HG03025 (cell line): ENCODE data around the gene ANKRD17.
A peak's percentile ranks its signal among the peaks of the same experiment; 100 is the strongest.

Experiments used
- ATAC-seq: cut with Tn5 transposase; IDR thresholded peaks from one replicate; pipeline ENCODE4 v1.9.1; 2021; ENCODE audit warnings: mild to moderate bottlenecking, moderate library complexity; ENCODE audit not compliant: unreplicated experiment, low FRiP score

The ANKRD17 gene

GRCh38 chr4:73131281-73131680 is 127.3 kb downstream of the ANKRD17 start:
- no peak for ATAC-seq

GRCh38 chr4:73129319-73129718 is 129.3 kb downstream of the ANKRD17 start:
- no peak for ATAC-seq

GRCh38 chr4:73127839-73128453 is 130.7 kb downstream of the ANKRD17 start:
- no peak for ATAC-seq

GRCh38 chr4:73109493-73109892 is 149.1 kb downstream of the ANKRD17 start:
- no peak for ATAC-seq

- no peak for ATAC-seq
These were observed 153.9 kb downstream of the ANKRD17 start for GRCh38 chr4:73104695-73105094.

GRCh38 chr4:73103799-73104503 is 154.6 kb downstream of the ANKRD17 start:
- no peak for ATAC-seq

GRCh38 chr4:73099143-73099542 is 159.5 kb downstream of the ANKRD17 start:
- ATAC-seq = no peak

GRCh38 chr4:73098713-73099112 is 159.9 kb downstream of the ANKRD17 start:
- ATAC-seq = no peak

- no peak for ATAC-seq
These were observed 160.6 kb downstream of the ANKRD17 start for GRCh38 chr4:73098016-73098415.

GRCh38 chr4:73092868-73093267 is 165.7 kb downstream of the ANKRD17 start:
- no peak for ATAC-seq

GRCh38 chr4:73090738-73091137 is 167.9 kb downstream of the ANKRD17 start:
- ATAC-seq = no peak

GRCh38 chr4:73087871-73088270 is 170.7 kb downstream of the ANKRD17 start:
- ATAC-seq = no peak

- no peak for ATAC-seq
These were observed 172.3 kb downstream of the ANKRD17 start for GRCh38 chr4:73086095-73086868.

- no peak for ATAC-seq
These were observed 177.8 kb downstream of the ANKRD17 start for GRCh38 chr4:73080789-73081188.

GRCh38 chr4:73075832-73076231 is 182.8 kb downstream of the ANKRD17 start:
- no peak for ATAC-seq

GRCh38 chr4:73070074-73070390 is 188.6 kb downstream of the ANKRD17 start:
- peak; percentile 10 for ATAC-seq

GRCh38 chr4:73069338-73070073 is 189.1 kb downstream of the ANKRD17 start, which contains the start of gene COX18:
Gene COX18 (minus strand): TSS chr4:73069716. CDS start chr4:73069649, 67 bp downstream.
- peak; percentile 88 for ATAC-seq

GRCh38 chr4:73068491-73069337 is 189.9 kb downstream of the ANKRD17 start:
- peak; percentile 0 for ATAC-seq

GRCh38 chr4:73067971-73068394 is 190.6 kb downstream of the ANKRD17 start:
- ATAC-seq = no peak

GRCh38 chr4:73066928-73067327 is 191.7 kb downstream of the ANKRD17 start:
- ATAC-seq = no peak
